HEK293 (cell line): ENCODE data around the gene MRGPRD.

Experiments used
- ZBTB7A ChIP-seq: fragments of 450-650 bp; formaldehyde crosslinking; IDR thresholded peaks from 2 replicates; pipeline ENCODE4 v1.5.1; 2016; ENCODE audit warnings: low read depth, missing biosample characterization, missing genetic modification characterization
- ZNF416 ChIP-seq: fragments of 450-650 bp; formaldehyde crosslinking; IDR thresholded peaks from 2 replicates; pipeline ENCODE4 v1.5.1; 2016; ENCODE audit warnings: missing biosample characterization, missing genetic modification characterization
- ZNF768 ChIP-seq: fragments of 450-650 bp; formaldehyde crosslinking; IDR thresholded peaks from 2 replicates; pipeline ENCODE4 v1.5.1; 2018; ENCODE audit warnings: missing biosample characterization, mild to moderate bottlenecking, missing genetic modification characterization

DNA sequence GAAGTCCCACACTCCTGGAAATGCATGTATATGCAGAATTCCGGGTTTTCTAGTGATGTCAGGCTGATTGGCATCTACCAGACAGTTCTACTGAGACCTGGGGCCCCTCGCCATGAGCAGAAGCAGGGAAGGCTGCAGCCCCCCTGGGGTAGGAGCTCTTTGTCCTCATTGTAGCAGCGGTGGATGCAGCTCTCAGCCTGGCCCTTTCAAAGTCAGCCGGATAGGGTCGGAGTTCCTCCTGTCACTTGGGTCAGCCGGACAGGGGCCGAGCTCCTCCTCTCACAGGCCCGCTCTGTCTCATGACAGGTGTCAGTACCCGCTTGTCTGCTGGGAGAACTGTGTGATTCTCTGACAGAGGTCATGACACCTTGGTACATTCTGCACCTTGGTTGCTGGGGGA lies 30.0 kb downstream of the MRGPRD start:
- TF ChIP-seq ZBTB7A (tag by site-specific recombination) (no peak), ZNF768 (no peak), ZNF416 (tag by site-specific recombination) (no peak)
